Hepatocyte (in vitro differentiated cells): ENCODE results near the gene ROR2. TPM values are rescaled to one million over a fixed set of nuclear protein-coding genes. Genes with fewer than 3 reads are reported as not detected.

Experiments
- DNase-seq: peaks from one replicate; pipeline ENCODE4 v3.0.0-alpha.2; 2016; ENCODE audit warnings: low spot score
- H2AFZ ChIP-seq: fragments of 200-600 bp; sonication (generic); 2 replicates; pipeline ENCODE4 v1.6.0; 2016; ENCODE audit warnings: antibody characterized with exemption, mild to moderate bottlenecking
- H3K27ac ChIP-seq: fragments of 200-600 bp; sonication (generic); 2 replicates; pipeline ENCODE4 v1.5.1; 2016; ENCODE audit warnings: mild to moderate bottlenecking
- H3K27me3 ChIP-seq: fragments of 200-600 bp; sonication (generic); 2 replicates; pipeline ENCODE4 v1.6.1; 2016
- H3K36me3 ChIP-seq: fragments of 200-600 bp; sonication (generic); replicated peaks from 2 replicates; pipeline ENCODE4 v1.5.1; 2016; ENCODE audit warnings: low read depth; ENCODE audit not compliant: insufficient read depth
- H3K4me1 ChIP-seq: fragments of 200-600 bp; sonication (generic); 2 replicates; pipeline ENCODE4 v1.5.1; 2016; ENCODE audit warnings: mild to moderate bottlenecking, moderate library complexity; ENCODE audit not compliant: insufficient read depth
- H3K4me2 ChIP-seq: fragments of 200-600 bp; sonication (generic); 2 replicates; pipeline ENCODE4 v1.6.0; 2016
- H3K4me3 ChIP-seq: fragments of 200-600 bp; sonication (generic); 2 replicates; pipeline ENCODE4 v1.5.1; 2016; ENCODE audit warnings: mild to moderate bottlenecking
- H3K79me2 ChIP-seq: fragments of 200-600 bp; sonication (generic); 2 replicates; pipeline ENCODE4 v1.6.0; 2017; ENCODE audit warnings: mild to moderate bottlenecking
- H3K9me2 ChIP-seq: fragments of 200-600 bp; sonication (generic); replicated peaks from 2 replicates; pipeline ENCODE4 v1.6.0; 2017; ENCODE audit warnings: mild to moderate bottlenecking; ENCODE audit not compliant: insufficient read depth
- H3K9me3 ChIP-seq: fragments of 200-600 bp; sonication (generic); 2 replicates; pipeline ENCODE4 v1.5.1; 2016; ENCODE audit warnings: low read depth, mild to moderate bottlenecking
- H4K20me1 ChIP-seq: fragments of 200-600 bp; sonication (generic); 2 replicates; pipeline ENCODE4 v1.6.0; 2016; ENCODE audit warnings: mild to moderate bottlenecking; ENCODE audit not compliant: insufficient read depth, poor library complexity, severe bottlenecking
- CTCF ChIP-seq: fragments of 200-600 bp; sonication (generic); IDR thresholded peaks from 2 replicates; pipeline ENCODE4 v1.5.1; 2016; ENCODE audit warnings: antibody characterized with exemption, mild to moderate bottlenecking; ENCODE audit not compliant: poor library complexity
- EZH2 ChIP-seq: fragments of 200-600 bp; sonication (generic); IDR thresholded peaks from 2 replicates; pipeline ENCODE4 v1.6.1; 2016; ENCODE audit warnings: antibody characterized with exemption, mild to moderate bottlenecking, borderline replicate concordance
- EZH2phosphoT487 ChIP-seq: fragments of 200-600 bp; sonication (generic); IDR thresholded peaks from one replicate; pipeline ENCODE4 v1.6.1; 2018; ENCODE audit warnings: antibody characterized with exemption, mild to moderate bottlenecking, low read depth, moderate library complexity; ENCODE audit not compliant: unreplicated experiment, severe bottlenecking
- WGBS: methylation state at CpG from one replicate; pipeline ENCODE4 v1.1.6; 2016; ENCODE audit warnings: low lambda C conversion rate; ENCODE audit errors: missing lambda C conversion rate; 5-methylcytosine and 5-hydroxymethylcytosine counted together
- polyA plus RNA-seq: library from polyadenylated mRNA; unstranded; fragments of >200 nt; fragmentation: Nextera tagmentation; extraction: Ambion mirVana; gene quantifications from 2 replicates; pipeline ENCODE4 v1.2.1, GENCODE V29; 2016
- total RNA-seq: library from RNA; depleted of rRNA; stranded (reverse); fragments of >200 nt; gene quantifications from 2 replicates; pipeline ENCODE4 v1.2.3, GENCODE V29; 2014

Gene ROR2
- total and polyA plus RNA-seq, 2 experiments from 2014 or later, result 25.6 to 29.5 TPM

GRCh38 chr9:91992461-91993041 is 42.5 kb upstream of the ROR2 start:
- Histone ChIP-seq H3K9me3 (no peaks in the 10 kb centered on the region), H3K4me3 (no peak overlapping the region), H3K79me2 (no peaks in the 10 kb centered on the region), H3K36me3 (no peaks in the 10 kb centered on the region), H2AFZ (no peak overlapping the region), H3K27ac (peak overlapping the region; percentile 92), H3K4me1 (peaks cover 12% of the 10 kb centered on the region), H4K20me1 (no peaks in the 10 kb centered on the region), H3K4me2 (peak overlapping the region; percentile 57), H3K27me3 (no peaks in the 10 kb centered on the region), H3K9me2 (no peaks in the 10 kb centered on the region)
- WGBS, result 50% methylated on average over 12 of the region's 12 CpGs
- TF ChIP-seq EZH2phosphoT487 (no peak), EZH2 (no peak), CTCF (no peak)
- peak; percentile 49 for DNase-seq

- Histone ChIP-seq H3K4me2 (peak overlapping the region; percentile 57), H2AFZ (no peak overlapping the region), H3K27me3 (no peaks in the 10 kb centered on the region), H3K27ac (peak overlapping the region; percentile 92), H3K4me3 (no peak overlapping the region), H3K36me3 (no peaks in the 10 kb centered on the region), H3K79me2 (no peaks in the 10 kb centered on the region), H3K9me2 (no peaks in the 10 kb centered on the region), H4K20me1 (no peaks in the 10 kb centered on the region), H3K4me1 (peaks cover 12% of the 10 kb centered on the region), H3K9me3 (no peaks in the 10 kb centered on the region)
- WGBS, result 60% methylated on average over 20 of the region's 20 CpGs
- no peak for TF ChIP-seq EZH2phosphoT487
- TF ChIP-seq CTCF, result no peak
- no peak for TF ChIP-seq EZH2
- DNase-seq, result peak; percentile 34
Observed at GRCh38 chr9:91991721-91992341, 41.8 kb upstream of the ROR2 start.

- 81% methylated on average over 2 of the region's 2 CpGs for WGBS
- no peaks in the 10 kb centered on the region for H3K9me2 ChIP-seq
- peaks cover 1% of the 10 kb centered on the region for H3K4me1 ChIP-seq
- no peaks in the 10 kb centered on the region for H3K27me3 ChIP-seq
- H3K9me3 ChIP-seq, result no peaks in the 10 kb centered on the region
- no peak for DNase-seq
- H3K27ac ChIP-seq, result no peak overlapping the region
- H3K4me3 ChIP-seq, result no peak overlapping the region
- H2AFZ ChIP-seq, result no peak overlapping the region
- no peaks in the 10 kb centered on the region for H3K79me2 ChIP-seq
- no peaks in the 10 kb centered on the region for H3K36me3 ChIP-seq
- H3K4me2 ChIP-seq, result no peak overlapping the region
- TF ChIP-seq EZH2phosphoT487 (no peak), CTCF (no peak), EZH2 (no peak)
- no peaks in the 10 kb centered on the region for H4K20me1 ChIP-seq
Observed at GRCh38 chr9:91986248-91986647, 36.2 kb upstream of the ROR2 start.
